Caco-2 (cell line): ENCODE results near the gene SRPK2. TPM values are rescaled to one million over a fixed set of nuclear protein-coding genes. Genes with fewer than 3 reads are reported as not detected.

Source experiments
- BruUV-seq: library from RNA; stranded (reverse); fragments of 400-500 nt; replicated peaks from 2 replicates; lab custom pipeline; 2021; lab: Mats Ljungman, UMichigan
- CTCF ChIA-PET: fragments of 300-600 bp; sonication (Branson Sonifier 250); formaldehyde crosslinking; loops from one replicate; lab custom pipeline; 2022; ENCODE audit warnings: antibody characterized with exemption; lab: Charles Lee
- POLR2A ChIA-PET: fragments of 300-600 bp; sonication (Branson Sonifier 250); formaldehyde crosslinking; loops from one replicate; lab custom pipeline; 2022; ENCODE audit warnings: antibody characterized with exemption; lab: Charles Lee
- DNase-seq, 2 experiments: peaks; one replicate each; pipeline versions ENCODE4 v3.0.0 to v3.0.0-alpha.2; 2020 to 2022
- H3K27me3 ChIP-seq: replicated peaks from 2 replicates; pipeline ENCODE4 v1.6.0; 2011; ENCODE audit warnings: low read length; ENCODE audit not compliant: control insufficient read depth, insufficient read depth
- H3K36me3 ChIP-seq: 2 replicates; pipeline ENCODE4 v1.5.1; 2011; ENCODE audit warnings: low read length; ENCODE audit not compliant: control insufficient read depth, insufficient read depth
- H3K4me1 ChIP-seq: fragments of 250-450 bp; sonication (Bioruptor Pico); 2 replicates; pipeline ENCODE4 v1.5.1; 2020; ENCODE audit warnings: mild to moderate bottlenecking
- H3K4me3 ChIP-seq: 2 replicates; pipeline ENCODE4 v1.5.1; 2011; ENCODE audit warnings: low read depth, mild to moderate bottlenecking, control low read depth, low read length
- H3K9me3 ChIP-seq: fragments of 250-450 bp; sonication (Bioruptor Pico); 2 replicates; pipeline ENCODE4 v1.5.1; 2020; ENCODE audit warnings: mild to moderate bottlenecking, moderate library complexity
- H3K27ac Mint-ChIP-seq: one replicate; pipeline ENCODE4 v1.8.0; 2022; ENCODE audit warnings: mixed read lengths; ENCODE audit not compliant: unreplicated experiment
- H3K27me3 Mint-ChIP-seq: one replicate; pipeline ENCODE4 v1.8.0; 2022; ENCODE audit warnings: mixed read lengths; ENCODE audit not compliant: insufficient read depth, unreplicated experiment
- H3K36me3 Mint-ChIP-seq: one replicate; pipeline ENCODE4 v1.8.0; 2022; ENCODE audit warnings: mild to moderate bottlenecking, mixed read lengths; ENCODE audit not compliant: insufficient read depth, unreplicated experiment
- H3K4me1 Mint-ChIP-seq: one replicate; pipeline ENCODE4 v1.8.0; 2022; ENCODE audit warnings: low read depth, mixed read lengths; ENCODE audit not compliant: unreplicated experiment
- H3K4me3 Mint-ChIP-seq: one replicate; pipeline ENCODE4 v1.8.0; 2022; ENCODE audit warnings: mild to moderate bottlenecking, moderate library complexity, mixed read lengths; ENCODE audit not compliant: unreplicated experiment
- H3K9me3 Mint-ChIP-seq: one replicate; pipeline ENCODE4 v1.8.0; 2022; ENCODE audit warnings: mixed read lengths; ENCODE audit not compliant: unreplicated experiment
- CTCF ChIP-seq, 2 experiments: fragments of 200-600 bp in 1 of 2; IDR thresholded peaks; 1 replicate in 1 of 2; 2 replicates in 1 of 2; pipeline versions ENCODE4 v1.5.1 to v1.8.0; 2011 to 2022; ENCODE audit warnings: antibody characterized with exemption in 1 of 2, control low read depth in 1 of 2, inconsistent platforms in 1 of 2, low read depth in 1 of 2, low read length in 1 of 2, mild to moderate bottlenecking in 1 of 2, moderate library complexity in 1 of 2; ENCODE audit not compliant: insufficient read depth in 1 of 2, severe bottlenecking in 1 of 2, unreplicated experiment in 1 of 2
- intact Hi-C: fragments of 100-400 bp; cut with micrococcal nuclease; formaldehyde crosslinking; loops from one replicate; pipeline ENCODE4 v1.10.0; 2022; ENCODE audit not compliant: unreplicated experiment
- total RNA-seq: library from RNA; stranded (reverse); gene quantifications from 2 replicates; pipeline ENCODE4 v1.2.3, GENCODE V29; 2022

Gene SRPK2
- total RNA-seq, 1 experiment from 2014 or later, result 39.9 TPM

- Histone ChIP-seq H3K36me3 (no peaks in the 10 kb centered on the region), H3K9me3 (no peaks in the 10 kb centered on the region), H3K4me1 (peaks cover 28% of the 10 kb centered on the region), H3K4me3 (no peak overlapping the region), H3K27me3 (no peaks in the 10 kb centered on the region)
- no TSS peak for BruUV-seq
- DNase-seq, result no peak
- H3K27ac Mint-ChIP-seq, result no peak overlapping the region
- H3K4me3 Mint-ChIP-seq, result no peak overlapping the region
- intact Hi-C loops, result no loop called here
- peaks cover 8% of the 10 kb centered on the region for H3K9me3 Mint-ChIP-seq
- ChIA-PET POLR2A (no interaction called here), CTCF (no interaction called here)
- peaks cover 37% of the 10 kb centered on the region for H3K4me1 Mint-ChIP-seq
- H3K27me3 Mint-ChIP-seq, result no peaks in the 10 kb centered on the region
- TF ChIP-seq CTCF (IDR thresholded peaks at IDR 0.05; ENCODE audit: insufficient read depth in 1 of 2, low read depth in 1 of 2, low read length in 1 of 2, severe bottlenecking in 1 of 2, unreplicated experiment in 1 of 2), result no peak
- no peaks in the 10 kb centered on the region for H3K36me3 Mint-ChIP-seq
Measured at GRCh38 chr7:105219771-105220160, 169.0 kb downstream of the SRPK2 start.

- Mint-ChIP-seq H3K27ac (peak overlapping the region; percentile 24), H3K27me3 (no peaks in the 10 kb centered on the region)
Measured at GRCh38 chr7:105218939-105219770, 169.6 kb downstream of the SRPK2 start.

GRCh38 chr7:105218215-105218614, 170.5 kb downstream of the SRPK2 start:
- peaks cover 10% of the 10 kb centered on the region for H3K9me3 Mint-ChIP-seq
- no peaks in the 10 kb centered on the region for H3K27me3 ChIP-seq
- peaks cover 28% of the 10 kb centered on the region for H3K4me1 ChIP-seq
- no peak for TF ChIP-seq CTCF (IDR thresholded peaks at IDR 0.05; ENCODE audit: insufficient read depth in 1 of 2, low read depth in 1 of 2, low read length in 1 of 2, severe bottlenecking in 1 of 2, unreplicated experiment in 1 of 2)
- H3K27ac Mint-ChIP-seq, result peak overlapping the region; percentile 24
- no peaks in the 10 kb centered on the region for H3K36me3 Mint-ChIP-seq
- no peaks in the 10 kb centered on the region for H3K36me3 ChIP-seq
- ChIA-PET CTCF (no interaction called here), POLR2A (no interaction called here)
- H3K4me3 ChIP-seq, result no peak overlapping the region
- DNase-seq, result peak in 1 of 2 experiments; percentile 18
- peaks cover 33% of the 10 kb centered on the region for H3K4me1 Mint-ChIP-seq
- no peak overlapping the region for H3K4me3 Mint-ChIP-seq
- H3K9me3 ChIP-seq, result no peaks in the 10 kb centered on the region
- no TSS peak for BruUV-seq
- H3K27me3 Mint-ChIP-seq, result no peaks in the 10 kb centered on the region
- intact Hi-C loops, result no loop called here

More at GRCh38 chr7:105218939-105219770, 169.6 kb downstream of the SRPK2 start:
- POLR2A ChIA-PET, result no interaction called here
- no peak for TF ChIP-seq CTCF (IDR thresholded peaks at IDR 0.05; ENCODE audit: insufficient read depth in 1 of 2, low read depth in 1 of 2, low read length in 1 of 2, severe bottlenecking in 1 of 2, unreplicated experiment in 1 of 2)
- Histone ChIP-seq H3K27me3 (no peaks in the 10 kb centered on the region), H3K36me3 (no peaks in the 10 kb centered on the region), H3K9me3 (no peaks in the 10 kb centered on the region), H3K4me1 (peaks cover 28% of the 10 kb centered on the region), H3K4me3 (no peak overlapping the region)
- BruUV-seq, result no TSS peak
- no peak for DNase-seq
- Mint-ChIP-seq H3K4me3 (no peak overlapping the region), H3K9me3 (peaks cover 10% of the 10 kb centered on the region), H3K4me1 (peaks cover 37% of the 10 kb centered on the region), H3K36me3 (no peaks in the 10 kb centered on the region)
- intact Hi-C loops, result no loop called here
- CTCF ChIA-PET, result interaction anchor here (0.6 kb wide), 1 partner anchor 408 kb away, joined by 5 read pairs; no protein-coding TSS in a partner anchor
